BLaER1 (cell line): ENCODE measurements around the gene PXDN.

Experiments used
- H3K27ac ChIP-seq: shearing (Covaris generic); formaldehyde crosslinking; 2 replicates; pipeline ENCODE4 v1.8.1; 2022
- H3K27me3 ChIP-seq: shearing (Covaris generic); formaldehyde crosslinking; 2 replicates; pipeline ENCODE4 v1.8.1; 2022
- H3K36me3 ChIP-seq: shearing (Covaris generic); formaldehyde crosslinking; 2 replicates; pipeline ENCODE4 v1.8.1; 2022
- H3K4me1 ChIP-seq: shearing (Covaris generic); formaldehyde crosslinking; 2 replicates; pipeline ENCODE4 v1.8.1; 2022
- H3K4me2 ChIP-seq: shearing (Covaris generic); formaldehyde crosslinking; 2 replicates; pipeline ENCODE4 v1.8.1; 2022
- H3K4me3 ChIP-seq: shearing (Covaris generic); formaldehyde crosslinking; 2 replicates; pipeline ENCODE4 v1.8.1; 2022
- H3K9ac ChIP-seq: shearing (Covaris generic); formaldehyde crosslinking; 2 replicates; pipeline ENCODE4 v1.8.1; 2022
- H3K9me3 ChIP-seq: shearing (Covaris generic); formaldehyde crosslinking; 2 replicates; pipeline ENCODE4 v1.8.1; 2022
- H4K20me1 ChIP-seq: shearing (Covaris generic); formaldehyde crosslinking; 2 replicates; pipeline ENCODE4 v1.8.1; 2022
- Cebpa-rat ChIP-seq: shearing (Covaris generic); IDR thresholded peaks from 2 replicates; pipeline ENCODE4 v1.8.1; 2022

Gene PXDN

GRCh38 chr2:1748741-1749488 is 4.6 kb upstream of the PXDN start:
- no peaks in the 10 kb centered on the region for H4K20me1 ChIP-seq
- no peak overlapping the region for H3K27ac ChIP-seq
- no peak overlapping the region for H3K9ac ChIP-seq
- H3K4me3 ChIP-seq: no peak overlapping the region
- H3K9me3 ChIP-seq: peaks cover 6% of the 10 kb centered on the region
- H3K4me1 ChIP-seq: peaks cover 67% of the 10 kb centered on the region
- H3K36me3 ChIP-seq: 0 out of 2 replicates have a peak, but pooled peaks cover 4% of the 10 kb centered on the region
- no peak for TF ChIP-seq Cebpa-rat
- H3K27me3 ChIP-seq: no peaks in the 10 kb centered on the region
- H3K4me2 ChIP-seq: no peak overlapping the region

GRCh38 chr2:1748176-1748740 is 3.9 kb upstream of the PXDN start:
- no peaks in the 10 kb centered on the region; the same call in 1 of the 2 replicates for H3K9me3 ChIP-seq
- no peak overlapping the region for H3K4me2 ChIP-seq
- H3K4me3 ChIP-seq: no peak overlapping the region
- peaks cover 67% of the 10 kb centered on the region for H3K4me1 ChIP-seq
- H3K27me3 ChIP-seq: no peaks in the 10 kb centered on the region
- no peak for TF ChIP-seq Cebpa-rat
- H3K36me3 ChIP-seq: 0 out of 2 replicates have a peak, but pooled peaks cover 4% of the 10 kb centered on the region
- no peak overlapping the region for H3K9ac ChIP-seq
- H4K20me1 ChIP-seq: peaks cover under 1% of the 10 kb centered on the region
- H3K27ac ChIP-seq: no peak overlapping the region

- no peak for TF ChIP-seq Cebpa-rat
- Histone ChIP-seq H3K4me1 (peaks cover 64% of the 10 kb centered on the region), H4K20me1 (peaks cover 10% of the 10 kb centered on the region), H3K9me3 (no peaks in the 10 kb centered on the region), H3K9ac (no peak overlapping the region), H3K36me3 (peaks cover 5% of the 10 kb centered on the region; the same call in 1 of the 2 replicates), H3K27ac (no peak overlapping the region), H3K27me3 (no peaks in the 10 kb centered on the region), H3K4me3 (no peak overlapping the region), H3K4me2 (peak overlapping the region; percentile 93; the same call in 1 of the 2 replicates)
Measured at GRCh38 chr2:1747065-1747941, 3.0 kb upstream of the PXDN start.

GRCh38 chr2:1746174-1747064 is 2.1 kb upstream of the PXDN start:
- H3K9ac ChIP-seq: peak overlapping the region; percentile 93; the same call in 1 of the 2 replicates
- peaks cover 14% of the 10 kb centered on the region for H3K36me3 ChIP-seq
- no peaks in the 10 kb centered on the region for H3K27me3 ChIP-seq
- peaks cover 64% of the 10 kb centered on the region for H3K4me1 ChIP-seq
- H3K9me3 ChIP-seq: no peaks in the 10 kb centered on the region
- no peak for TF ChIP-seq Cebpa-rat
- no peak overlapping the region for H3K27ac ChIP-seq
- H3K4me2 ChIP-seq: peak overlapping the region; percentile 93
- no peak overlapping the region for H3K4me3 ChIP-seq
- peaks cover 19% of the 10 kb centered on the region for H4K20me1 ChIP-seq

GRCh38 chr2:1745171-1746023 is 1.1 kb upstream of the PXDN start:
- Histone ChIP-seq H3K4me3 (peak overlapping the region; percentile 89), H3K9ac (peak overlapping the region; percentile 93), H3K9me3 (no peaks in the 10 kb centered on the region), H3K36me3 (peaks cover 24% of the 10 kb centered on the region), H3K4me1 (peaks cover 66% of the 10 kb centered on the region), H3K4me2 (peak overlapping the region; percentile 93), H3K27ac (peak overlapping the region; percentile 94), H4K20me1 (peaks cover 30% of the 10 kb centered on the region), H3K27me3 (no peaks in the 10 kb centered on the region)
- TF ChIP-seq Cebpa-rat: no peak

GRCh38 chr2:1744151-1744445 is 217 bp downstream of the PXDN start:
- H3K36me3 ChIP-seq: peaks cover 37% of the 10 kb centered on the region
- peak overlapping the region; percentile 89 for H3K4me3 ChIP-seq
- H4K20me1 ChIP-seq: peaks cover 42% of the 10 kb centered on the region
- peaks cover 5% of the 10 kb centered on the region for H3K9me3 ChIP-seq
- H3K9ac ChIP-seq: peak overlapping the region; percentile 93
- no peak for TF ChIP-seq Cebpa-rat
- peak overlapping the region; percentile 93 for H3K4me2 ChIP-seq
- no peaks in the 10 kb centered on the region for H3K27me3 ChIP-seq
- H3K27ac ChIP-seq: peak overlapping the region; percentile 94
- peaks cover 72% of the 10 kb centered on the region for H3K4me1 ChIP-seq

GRCh38 chr2:1743396-1744150 is 742 bp downstream of the PXDN start:
- Histone ChIP-seq H3K9ac (peak overlapping the region; percentile 93), H3K4me2 (peak overlapping the region; percentile 98), H3K36me3 (peaks cover 42% of the 10 kb centered on the region), H4K20me1 (peaks cover 48% of the 10 kb centered on the region), H3K27me3 (no peaks in the 10 kb centered on the region), H3K27ac (peak overlapping the region; percentile 96), H3K9me3 (peaks cover 10% of the 10 kb centered on the region), H3K4me3 (peak overlapping the region; percentile 89), H3K4me1 (peaks cover 75% of the 10 kb centered on the region)
- TF ChIP-seq Cebpa-rat: no peak
